ENCODE results near the gene TEDDM1. TPM values are rescaled to one million over a fixed set of nuclear protein-coding genes. Genes with fewer than 3 reads are reported as not detected.

Gene TEDDM1
- polyA plus RNA-seq, 1 of the 3 experiments (the other 2 are of a cell fraction), result not detected

- TF ChIP-seq REST (IDR thresholded peaks at IDR 0.05; ENCODE audit: low read depth, low read length) (no peak), ELF1 (IDR thresholded peaks at IDR 0.05) (no peak), SMC3 (IDR thresholded peaks at IDR 0.05; ENCODE audit: low read depth, low read length) (no peak), RXRA (IDR thresholded peaks at IDR 0.05; ENCODE audit: borderline replicate concordance, low read depth) (no peak), FOXM1 (IDR thresholded peaks at IDR 0.05; ENCODE audit: low read depth) (0 out of 2 replicates have a peak, but pooled peaks have one; percentile 34), POLR2AphosphoS5 (IDR thresholded peaks at IDR 0.05; ENCODE audit: low read depth, low read length) (peak; percentile 97), IRF3 (IDR thresholded peaks at IDR 0.05; ENCODE audit: low read depth, low read length) (peak; percentile 55), PBX3 (IDR thresholded peaks at IDR 0.05) (no peak), MXI1 (IDR thresholded peaks at IDR 0.05; ENCODE audit: low read depth, low read length) (peak; percentile 65; the same call in 1 of the 2 replicates), RFX5 (IDR thresholded peaks at IDR 0.05; ENCODE audit: low read length) (peak; percentile 78), FOSL2 (IDR thresholded peaks at IDR 0.05; ENCODE audit: borderline replicate concordance, low read depth) (no peak), EZH2phosphoT487 (IDR thresholded peaks at IDR 0.05; ENCODE audit: borderline replicate concordance, low read depth) (no peak), NFIC (IDR thresholded peaks at IDR 0.05; ENCODE audit: borderline replicate concordance) (no peak), YY1 (IDR thresholded peaks at IDR 0.05; ENCODE audit: low read depth) (peak; percentile 41; the same call in 1 of the 2 replicates), USF1 (IDR thresholded peaks at IDR 0.05; ENCODE audit: borderline replicate concordance, low read depth) (peak; percentile 73), GATA2 (CRISPR knock-in tag; IDR thresholded peaks at IDR 0.05) (no peak), TEAD4 (IDR thresholded peaks at IDR 0.05; ENCODE audit: borderline replicate concordance, insufficient read depth) (no peak), GABPA (IDR thresholded peaks at IDR 0.05; ENCODE audit: low read depth) (peak; percentile 13; the same call in 1 of the 2 replicates), ZBTB33 (IDR thresholded peaks at IDR 0.05; ENCODE audit: borderline replicate concordance, low read depth) (no peak), RAD21 (IDR thresholded peaks at IDR 0.05; ENCODE audit: low read length) (no peak), TCF12 (IDR thresholded peaks at IDR 0.05) (no peak), CHD2 (IDR thresholded peaks at IDR 0.05; ENCODE audit: low read length, partially characterized antibody) (peak; percentile 96), TAF1 (IDR thresholded peaks at IDR 0.05; ENCODE audit: borderline replicate concordance, low read depth, low read length) (peak; percentile 90), MEF2A (IDR thresholded peaks at IDR 0.05; ENCODE audit: borderline replicate concordance, low read depth) (no peak)
Measured at GRCh38 chr1:182391362-182392049, 9.0 kb downstream of the TEDDM1 start, which contains the start of gene GLUL (continued).
